ENCODE measurements around the gene SIT1.

SIT1 gene

GRCh38 chr9:35673132-35674024 is 22.6 kb upstream of the SIT1 start, which contains the start of gene CA9:
Gene CA9, plus strand, starts transcription at chr9:35673928. Its CDS starts 32 bp downstream, at chr9:35673960.
- Histone ChIP-seq H3K79me1 (ENCODE audit: low read length) (peaks cover 3% of the 10 kb centered on the region), H2AFZ (ENCODE audit: insufficient read depth, low read length, poor library complexity) (no peak within 1 kb of the TSS), H3K79me2 (ENCODE audit: control insufficient read depth, insufficient read depth, low read length, poor library complexity) (no peaks in the 10 kb centered on the region), H3K4me2 (ENCODE audit: low read length) (no peak within 1 kb of the TSS), H3K27me3 (ENCODE audit: insufficient read depth, low read length) (peaks cover 3% of the 10 kb centered on the region), H3K18ac (ENCODE audit: low read length) (no peak within 1 kb of the TSS), H4K8ac (ENCODE audit: low read depth, low read length) (no peak within 1 kb of the TSS), H3K9ac (ENCODE audit: low read length) (no peak within 1 kb of the TSS), H4K91ac (ENCODE audit: low read depth, low read length) (no peak within 1 kb of the TSS), H3K14ac (ENCODE audit: low read length) (no peak within 1 kb of the TSS), H4K12ac (ENCODE audit: low read depth, low read length) (no peak within 1 kb of the TSS), H3K4ac (ENCODE audit: low read depth, low read length) (no peak within 1 kb of the TSS), H3K23ac (ENCODE audit: low read length) (no peak within 1 kb of the TSS), H2BK5ac (ENCODE audit: low read depth, low read length, poor library complexity) (no peak within 1 kb of the TSS), H2AK5ac (ENCODE audit: low read length) (no peak within 1 kb of the TSS), H3K4me1 (ENCODE audit: control insufficient read depth in 1 of 2, insufficient read depth in 2 of 2, low read length in 2 of 2) (peaks cover 5 to 15% of the 10 kb centered on the region in 2 experiments), H2BK12ac (ENCODE audit: low read length) (no peak within 1 kb of the TSS), H3K4me3 (ENCODE audit: low read depth, low read length) (no peak within 1 kb of the TSS), H3K9me3 (ENCODE audit: insufficient read depth, low read depth, low read length) (no peaks in the 10 kb centered on the region), H3K36me3 (ENCODE audit: control insufficient read depth in 1 of 2, insufficient read depth in 2 of 2, low read length in 2 of 2) (no peaks in the 10 kb centered on the region), H3K27ac (ENCODE audit: low read depth, low read length) (no peak within 1 kb of the TSS), H2BK120ac (ENCODE audit: insufficient read depth, low read length, poor library complexity) (no peak within 1 kb of the TSS)
- no peak for DNase-seq
- no CpG with 5 or more reads among the region's 10 CpGs for WGBS (ENCODE audit: extremely low coverage, insufficient coverage, insufficient read length)

- Histone ChIP-seq H2BK120ac (ENCODE audit: insufficient read depth, low read length, poor library complexity) (no peak overlapping the region), H2AK5ac (ENCODE audit: low read length) (no peak overlapping the region)
- no CpG with 5 or more reads among the region's 6 CpGs for WGBS (ENCODE audit: extremely low coverage, insufficient coverage, insufficient read length)
These were observed 18.8 kb upstream of the SIT1 start for GRCh38 chr9:35669331-35670145.

GRCh38 chr9:35667939-35668338 is 17.2 kb upstream of the SIT1 start:
- Histone ChIP-seq H3K27ac (ENCODE audit: low read depth, low read length) (no peak overlapping the region), H3K4me1 (ENCODE audit: control insufficient read depth in 1 of 2, insufficient read depth in 2 of 2, low read length in 2 of 2) (peaks cover 17% of the 10 kb centered on the region in 2 experiments)

More at GRCh38 chr9:35669331-35670145, 18.8 kb upstream of the SIT1 start:
- DNase-seq: no peak
- Histone ChIP-seq H3K4me2 (ENCODE audit: low read length) (no peak overlapping the region), H3K14ac (ENCODE audit: low read length) (no peak overlapping the region), H4K8ac (ENCODE audit: low read depth, low read length) (no peak overlapping the region), H3K23ac (ENCODE audit: low read length) (no peak overlapping the region), H3K4me3 (ENCODE audit: low read depth, low read length) (no peak overlapping the region), H3K4me1 (ENCODE audit: control insufficient read depth in 1 of 2, insufficient read depth in 2 of 2, low read length in 2 of 2) (peaks cover 3 to 10% of the 10 kb centered on the region in 2 experiments), H3K9ac (ENCODE audit: low read length) (no peak overlapping the region), H3K4ac (ENCODE audit: low read depth, low read length) (no peak overlapping the region), H2AFZ (ENCODE audit: insufficient read depth, low read length, poor library complexity) (no peak overlapping the region), H2BK5ac (ENCODE audit: low read depth, low read length, poor library complexity) (no peak overlapping the region), H3K27me3 (ENCODE audit: insufficient read depth, low read length) (peaks cover 3% of the 10 kb centered on the region), H3K79me1 (ENCODE audit: low read length) (peaks cover 4% of the 10 kb centered on the region), H3K27ac (ENCODE audit: low read depth, low read length) (no peak overlapping the region), H4K12ac (ENCODE audit: low read depth, low read length) (no peak overlapping the region), H3K79me2 (ENCODE audit: control insufficient read depth, insufficient read depth, low read length, poor library complexity) (peaks cover 4% of the 10 kb centered on the region), H3K36me3 (ENCODE audit: control insufficient read depth in 1 of 2, insufficient read depth in 2 of 2, low read length in 2 of 2) (no peaks in the 10 kb centered on the region), H4K91ac (ENCODE audit: low read depth, low read length) (no peak overlapping the region), H3K18ac (ENCODE audit: low read length) (no peak overlapping the region), H3K9me3 (ENCODE audit: insufficient read depth, low read depth, low read length) (peaks cover 2% of the 10 kb centered on the region), H2BK12ac (ENCODE audit: low read length) (no peak overlapping the region)

DNA sequence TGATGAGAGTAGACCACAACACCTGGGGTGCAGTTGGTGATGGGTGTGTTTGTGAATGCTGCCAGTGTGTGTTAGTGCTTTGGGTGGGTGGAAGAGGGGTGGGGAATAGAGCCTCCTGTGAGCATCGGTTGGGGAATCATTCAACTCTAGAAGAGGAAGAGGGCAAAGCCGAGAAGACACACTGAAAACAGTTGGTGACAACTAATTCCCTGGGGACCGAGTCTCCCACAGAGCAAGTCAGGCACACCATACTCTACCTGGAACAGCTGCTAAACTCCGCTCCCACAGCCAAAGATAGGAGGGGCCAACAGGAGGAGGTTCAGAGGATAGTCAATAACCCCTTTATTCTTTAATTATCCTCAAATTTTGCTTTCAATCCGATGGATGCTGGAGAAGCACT is 15.8 kb upstream of the SIT1 start:
- Histone ChIP-seq H3K4ac (ENCODE audit: low read depth, low read length) (no peak overlapping the region), H2BK12ac (ENCODE audit: low read length) (no peak overlapping the region), H3K27ac (ENCODE audit: low read depth, low read length) (no peak overlapping the region), H3K79me2 (ENCODE audit: control insufficient read depth, insufficient read depth, low read length, poor library complexity) (peaks cover 5% of the 10 kb centered on the region), H3K18ac (ENCODE audit: low read length) (no peak overlapping the region), H2AK5ac (ENCODE audit: low read length) (no peak overlapping the region), H2BK120ac (ENCODE audit: insufficient read depth, low read length, poor library complexity) (no peak overlapping the region), H3K9me3 (ENCODE audit: insufficient read depth, low read depth, low read length) (peaks cover 2% of the 10 kb centered on the region), H3K14ac (ENCODE audit: low read length) (no peak overlapping the region), H3K23ac (ENCODE audit: low read length) (no peak overlapping the region), H4K8ac (ENCODE audit: low read depth, low read length) (no peak overlapping the region), H2BK5ac (ENCODE audit: low read depth, low read length, poor library complexity) (no peak overlapping the region), H3K4me1 (ENCODE audit: control insufficient read depth in 1 of 2, insufficient read depth in 2 of 2, low read length in 2 of 2) (peaks cover 17 to 23% of the 10 kb centered on the region in 2 experiments), H3K4me2 (ENCODE audit: low read length) (no peak overlapping the region), H3K27me3 (ENCODE audit: insufficient read depth, low read length) (no peaks in the 10 kb centered on the region), H3K9ac (ENCODE audit: low read length) (no peak overlapping the region), H3K36me3 (ENCODE audit: control insufficient read depth in 1 of 2, insufficient read depth in 2 of 2, low read length in 2 of 2) (peaks cover 5 to 7% of the 10 kb centered on the region in 2 experiments), H3K4me3 (ENCODE audit: low read depth, low read length) (no peak overlapping the region), H2AFZ (ENCODE audit: insufficient read depth, low read length, poor library complexity) (no peak overlapping the region), H3K79me1 (ENCODE audit: low read length) (peaks cover 6% of the 10 kb centered on the region), H4K12ac (ENCODE audit: low read depth, low read length) (no peak overlapping the region), H4K91ac (ENCODE audit: low read depth, low read length) (no peak overlapping the region)
- no CpG with 5 or more reads among the region's 5 CpGs for WGBS (ENCODE audit: extremely low coverage, insufficient coverage, insufficient read length)
- no peak for DNase-seq

More at GRCh38 chr9:35667939-35668338, 17.2 kb upstream of the SIT1 start:
- no peak overlapping the region for H3K4me2 ChIP-seq (ENCODE audit: low read length)
- H2BK120ac ChIP-seq (ENCODE audit: insufficient read depth, low read length, poor library complexity): no peak overlapping the region
- no peak overlapping the region for H2AK5ac ChIP-seq (ENCODE audit: low read length)
- H4K8ac ChIP-seq (ENCODE audit: low read depth, low read length): no peak overlapping the region
- H3K9me3 ChIP-seq (ENCODE audit: insufficient read depth, low read depth, low read length): peaks cover 2% of the 10 kb centered on the region
- no peak overlapping the region for H3K4me3 ChIP-seq (ENCODE audit: low read depth, low read length)
- no peak overlapping the region for H3K4ac ChIP-seq (ENCODE audit: low read depth, low read length)
- no peak overlapping the region for H4K91ac ChIP-seq (ENCODE audit: low read depth, low read length)
- no peak overlapping the region for H3K23ac ChIP-seq (ENCODE audit: low read length)
- no peak overlapping the region for H3K18ac ChIP-seq (ENCODE audit: low read length)
- DNase-seq: no peak
- peaks cover 5% of the 10 kb centered on the region for H3K79me2 ChIP-seq (ENCODE audit: control insufficient read depth, insufficient read depth, low read length, poor library complexity)
- H3K79me1 ChIP-seq (ENCODE audit: low read length): peaks cover 6% of the 10 kb centered on the region
- no peaks in the 10 kb centered on the region for H3K27me3 ChIP-seq (ENCODE audit: insufficient read depth, low read length)
- H2BK5ac ChIP-seq (ENCODE audit: low read depth, low read length, poor library complexity): no peak overlapping the region
- WGBS (ENCODE audit: extremely low coverage, insufficient coverage, insufficient read length): no CpG with 5 or more reads among the region's 3 CpGs
- no peak overlapping the region for H2AFZ ChIP-seq (ENCODE audit: insufficient read depth, low read length, poor library complexity)
- H4K12ac ChIP-seq (ENCODE audit: low read depth, low read length): no peak overlapping the region
- H3K9ac ChIP-seq (ENCODE audit: low read length): no peak overlapping the region
- no peak overlapping the region for H2BK12ac ChIP-seq (ENCODE audit: low read length)
- H3K14ac ChIP-seq (ENCODE audit: low read length): no peak overlapping the region
- H3K36me3 ChIP-seq (ENCODE audit: control insufficient read depth in 1 of 2, insufficient read depth in 2 of 2, low read length in 2 of 2): no peaks in the 10 kb centered on the region

Measured in trophoblast cell (in vitro differentiated cells and primary cell).